SU-DHL-6 (cell line): ENCODE results near the gene BEX3.

Experiments used
- EZH2phosphoT487 ChIP-seq: fragments of 200-600 bp; sonication (generic), shearing (Covaris generic); conservative IDR thresholded peaks from 2 replicates; pipeline ENCODE4 v1.6.1; 2018; ENCODE audit warnings: mild to moderate bottlenecking, antibody characterized with exemption, low read length, moderate library complexity, mixed read lengths
- TF ChIP-seq, protein P1 (sequence below): fragments of 200-600 bp; sonication (generic); IDR thresholded peaks from one replicate; pipeline ENCODE4 v1.5.1; 2017; ENCODE audit warnings: antibody characterized with exemption, mild to moderate bottlenecking, low read length, moderate library complexity; ENCODE audit not compliant: insufficient read depth, poor library complexity, severe bottlenecking

DNA sequence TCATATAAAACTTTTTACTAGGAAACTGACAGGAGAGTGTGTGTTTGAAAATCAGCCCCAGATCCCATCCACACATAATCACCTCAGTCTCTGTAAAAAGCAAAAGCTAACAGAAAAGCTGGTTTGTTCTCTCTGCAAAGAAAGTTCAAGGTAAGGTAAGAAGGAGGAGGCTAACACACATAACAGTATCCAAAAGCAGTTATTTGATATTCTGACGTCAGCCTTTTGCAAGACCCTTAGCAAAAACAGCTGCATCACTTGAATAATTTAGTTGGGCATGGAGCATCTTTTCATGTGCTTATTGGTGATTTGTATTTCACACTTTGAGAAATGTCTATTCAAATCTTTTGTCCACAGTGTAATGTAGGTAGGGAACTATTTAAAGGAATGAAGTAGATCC lies 14.5 kb upstream of the BEX3 start:
- TF ChIP-seq, protein P1, sequence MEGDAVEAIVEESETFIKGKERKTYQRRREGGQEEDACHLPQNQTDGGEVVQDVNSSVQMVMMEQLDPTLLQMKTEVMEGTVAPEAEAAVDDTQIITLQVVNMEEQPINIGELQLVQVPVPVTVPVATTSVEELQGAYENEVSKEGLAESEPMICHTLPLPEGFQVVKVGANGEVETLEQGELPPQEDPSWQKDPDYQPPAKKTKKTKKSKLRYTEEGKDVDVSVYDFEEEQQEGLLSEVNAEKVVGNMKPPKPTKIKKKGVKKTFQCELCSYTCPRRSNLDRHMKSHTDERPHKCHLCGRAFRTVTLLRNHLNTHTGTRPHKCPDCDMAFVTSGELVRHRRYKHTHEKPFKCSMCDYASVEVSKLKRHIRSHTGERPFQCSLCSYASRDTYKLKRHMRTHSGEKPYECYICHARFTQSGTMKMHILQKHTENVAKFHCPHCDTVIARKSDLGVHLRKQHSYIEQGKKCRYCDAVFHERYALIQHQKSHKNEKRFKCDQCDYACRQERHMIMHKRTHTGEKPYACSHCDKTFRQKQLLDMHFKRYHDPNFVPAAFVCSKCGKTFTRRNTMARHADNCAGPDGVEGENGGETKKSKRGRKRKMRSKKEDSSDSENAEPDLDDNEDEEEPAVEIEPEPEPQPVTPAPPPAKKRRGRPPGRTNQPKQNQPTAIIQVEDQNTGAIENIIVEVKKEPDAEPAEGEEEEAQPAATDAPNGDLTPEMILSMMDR = no peak
- no peak for TF ChIP-seq EZH2phosphoT487
